NCI-H1105 treated with DMSO at 0.1 percent for 48 hours (cell line): Measurements from ENCODE around the gene GRAMD1B.

Source experiments
- DNase-seq: peaks from one replicate; lab custom pipeline; 2025; lab: John Stamatoyannopoulos, UW

Gene GRAMD1B

GRCh38 chr11:123409456-123410217 is 20.4 kb upstream of the GRAMD1B start:
- peak; percentile 61 for DNase-seq

GRCh38 chr11:123410218-123410549 is 19.9 kb upstream of the GRAMD1B start:
- no peak for DNase-seq

GRCh38 chr11:123413636-123414035 is 16.4 kb upstream of the GRAMD1B start:
- no peak for DNase-seq

- no peak for DNase-seq
Measured at GRCh38 chr11:123416566-123416965, 13.5 kb upstream of the GRAMD1B start.

GRCh38 chr11:123418351-123419114 is 11.5 kb upstream of the GRAMD1B start:
- DNase-seq = no peak

GRCh38 chr11:123419731-123420452 is 10.2 kb upstream of the GRAMD1B start:
- no peak for DNase-seq

- no peak for DNase-seq
Measured at GRCh38 chr11:123421589-123421988, 8.5 kb upstream of the GRAMD1B start.

- DNase-seq = no peak
Measured at GRCh38 chr11:123425367-123425766, 4.7 kb upstream of the GRAMD1B start.

- DNase-seq = peak; percentile 93
Measured at GRCh38 chr11:123426789-123427188, 3.3 kb upstream of the GRAMD1B start.

GRCh38 chr11:123427405-123427804 is 2.7 kb upstream of the GRAMD1B start:
- DNase-seq = no peak

- no peak for DNase-seq
Measured at GRCh38 chr11:123428116-123428715, 1.9 kb upstream of the GRAMD1B start.

- no peak for DNase-seq
Measured at GRCh38 chr11:123429336-123429735, 733 bp upstream of the GRAMD1B start.

- peak; percentile 63 for DNase-seq
Measured at GRCh38 chr11:123430721-123431497, 840 bp downstream of the GRAMD1B start.

- DNase-seq = peak; percentile 31
Measured at GRCh38 chr11:123431619-123432018, 1.6 kb downstream of the GRAMD1B start.

GRCh38 chr11:123434262-123434661 is 4.2 kb downstream of the GRAMD1B start:
- DNase-seq = no peak

- no peak for DNase-seq
Measured at GRCh38 chr11:123434911-123435310, 4.8 kb downstream of the GRAMD1B start.

GRCh38 chr11:123437236-123437979 is 7.3 kb downstream of the GRAMD1B start:
- no peak for DNase-seq

GRCh38 chr11:123438131-123438627 is 8.1 kb downstream of the GRAMD1B start:
- DNase-seq = no peak

GRCh38 chr11:123439616-123440015 is 9.5 kb downstream of the GRAMD1B start:
- no peak for DNase-seq

GRCh38 chr11:123441161-123441560 is 11.1 kb downstream of the GRAMD1B start:
- DNase-seq = no peak
